ENCODE data around the gene PHACTR2. TPM values are rescaled to one million over a fixed set of nuclear protein-coding genes. Genes with fewer than 3 reads are reported as not detected.
"Not testable (repeated sequence)": the region's sequence is repeated elsewhere in the genome, so short reads cannot be mapped to it uniquely, and the experiment has no call there.

The PHACTR2 gene
- polyA plus RNA-seq, 1 donor = 28.1 TPM

- H3K27ac ChIP-seq (ENCODE audit: low read length); H3K4me3 ChIP-seq (ENCODE audit: low read length); DNase-seq; H3K4me1 ChIP-seq (ENCODE audit: control insufficient read depth, insufficient read depth, low read length); H3K27me3 ChIP-seq (ENCODE audit: control insufficient read depth, insufficient read depth, low read length); H3K9me3 ChIP-seq (ENCODE audit: control insufficient read depth, low read depth, low read length): not testable (repeated sequence)
- H3K36me3 ChIP-seq (ENCODE audit: control insufficient read depth, insufficient read depth, low read length) = peaks cover 63% of the 10 kb centered on the region
- WGBS (ENCODE audit: insufficient coverage, low lambda C conversion rate) = no CpG with 5 or more reads among the region's 6 CpGs
Observed at GRCh38 chr6:143856762-143857161, 179.0 kb downstream of the PHACTR2 start.

DNA sequence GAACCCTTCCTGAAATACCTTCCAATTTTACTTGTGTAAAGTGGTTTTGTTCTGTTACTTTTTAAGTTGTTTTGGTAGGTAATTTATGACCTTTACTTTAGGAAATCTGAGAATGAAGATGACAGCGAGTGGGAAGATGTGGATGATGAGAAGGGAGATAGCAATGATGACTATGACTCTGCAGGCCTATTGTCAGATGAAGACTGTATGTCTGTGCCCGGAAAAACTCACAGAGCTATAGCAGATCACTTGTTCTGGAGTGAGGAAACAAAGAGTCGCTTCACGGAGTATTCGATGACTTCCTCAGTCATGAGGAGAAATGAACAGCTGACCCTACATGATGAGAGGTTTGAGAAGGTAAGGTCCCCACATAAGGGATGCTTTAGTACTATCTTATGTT, 179.9 kb downstream of the PHACTR2 start:
- Histone ChIP-seq H3K27ac (ENCODE audit: low read length) (no peak overlapping the region), H3K36me3 (ENCODE audit: control insufficient read depth, insufficient read depth, low read length) (peaks cover 65% of the 10 kb centered on the region)

GRCh38 chr6:143859891-143860660, 182.3 kb downstream of the PHACTR2 start:
- no peaks in the 10 kb centered on the region for H3K4me1 ChIP-seq (ENCODE audit: control insufficient read depth, insufficient read depth, low read length)
- WGBS (ENCODE audit: insufficient coverage, low lambda C conversion rate) = 100% methylated on average over 2 of the region's 3 CpGs
- DNase-seq = no peak
- no peak overlapping the region for H3K27ac ChIP-seq (ENCODE audit: low read length)
- no peaks in the 10 kb centered on the region for H3K9me3 ChIP-seq (ENCODE audit: control insufficient read depth, low read depth, low read length)
- H3K4me3 ChIP-seq (ENCODE audit: low read length) = no peak overlapping the region
- no peaks in the 10 kb centered on the region for H3K27me3 ChIP-seq (ENCODE audit: control insufficient read depth, insufficient read depth, low read length)
- peaks cover 77% of the 10 kb centered on the region for H3K36me3 ChIP-seq (ENCODE audit: control insufficient read depth, insufficient read depth, low read length)

More for the DNA sequence above, 179.9 kb downstream of the PHACTR2 start:
- Histone ChIP-seq H3K27me3 (ENCODE audit: control insufficient read depth, insufficient read depth, low read length) (no peaks in the 10 kb centered on the region), H3K9me3 (ENCODE audit: control insufficient read depth, low read depth, low read length) (no peaks in the 10 kb centered on the region), H3K4me3 (ENCODE audit: low read length) (no peak overlapping the region), H3K4me1 (ENCODE audit: control insufficient read depth, insufficient read depth, low read length) (no peaks in the 10 kb centered on the region)
- DNase-seq = no peak
- no CpG with 5 or more reads among the region's 5 CpGs for WGBS (ENCODE audit: insufficient coverage, low lambda C conversion rate)

GRCh38 chr6:143863771-143864170, 186.0 kb downstream of the PHACTR2 start:
- Histone ChIP-seq H3K27me3 (ENCODE audit: control insufficient read depth, insufficient read depth, low read length) (no peaks in the 10 kb centered on the region), H3K36me3 (ENCODE audit: control insufficient read depth, insufficient read depth, low read length) (peaks cover 51% of the 10 kb centered on the region), H3K9me3 (ENCODE audit: control insufficient read depth, low read depth, low read length) (no peaks in the 10 kb centered on the region), H3K4me3 (ENCODE audit: low read length) (no peak overlapping the region), H3K27ac (ENCODE audit: low read length) (no peak overlapping the region), H3K4me1 (ENCODE audit: control insufficient read depth, insufficient read depth, low read length) (no peaks in the 10 kb centered on the region)
- WGBS (ENCODE audit: insufficient coverage, low lambda C conversion rate) = 93% methylated on average over 2 of the region's 2 CpGs
- DNase-seq = no peak

GRCh38 chr6:143864234-143864633, 186.5 kb downstream of the PHACTR2 start, which contains the start of gene ZC2HC1B:
ZC2HC1B (plus strand) TSS chr6:143864474; CDS start chr6:143864540, 66 bp downstream.
- no CpG with 5 or more reads among the region's 1 CpG for WGBS (ENCODE audit: insufficient coverage, low lambda C conversion rate)
- DNase-seq = no peak
- Histone ChIP-seq H3K4me1 (ENCODE audit: control insufficient read depth, insufficient read depth, low read length) (no peaks in the 10 kb centered on the region), H3K4me3 (ENCODE audit: low read length) (no peak within 1 kb of the TSS), H3K27ac (ENCODE audit: low read length) (no peak within 1 kb of the TSS), H3K9me3 (ENCODE audit: control insufficient read depth, low read depth, low read length) (no peaks in the 10 kb centered on the region), H3K36me3 (ENCODE audit: control insufficient read depth, insufficient read depth, low read length) (peaks cover 48% of the 10 kb centered on the region), H3K27me3 (ENCODE audit: control insufficient read depth, insufficient read depth, low read length) (no peaks in the 10 kb centered on the region)

DNA sequence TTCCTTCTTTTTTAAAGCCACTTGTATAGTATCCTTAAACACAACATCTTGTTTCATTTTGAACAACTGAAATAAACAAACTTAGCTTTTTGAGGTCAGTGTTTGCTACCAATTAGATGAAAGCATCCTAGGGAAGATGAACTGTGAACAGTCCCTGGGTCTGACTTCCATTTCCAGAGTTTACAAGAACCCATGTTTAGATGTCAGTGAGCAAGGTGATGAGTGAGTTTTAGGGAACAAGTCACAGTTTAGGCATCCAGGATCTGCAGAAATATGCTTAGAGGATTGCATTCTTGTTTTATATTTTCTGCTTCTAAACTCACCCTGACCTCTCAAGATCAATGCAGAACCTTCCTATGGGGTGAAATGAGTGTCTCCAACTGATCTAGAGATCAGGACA, 189.5 kb downstream of the PHACTR2 start:
- H3K27me3 ChIP-seq (ENCODE audit: control insufficient read depth, insufficient read depth, low read length) = no peaks in the 10 kb centered on the region
- H3K9me3 ChIP-seq (ENCODE audit: control insufficient read depth, low read depth, low read length) = no peaks in the 10 kb centered on the region
- no peaks in the 10 kb centered on the region for H3K4me1 ChIP-seq (ENCODE audit: control insufficient read depth, insufficient read depth, low read length)
- H3K4me3 ChIP-seq (ENCODE audit: low read length) = no peak overlapping the region
- H3K27ac ChIP-seq (ENCODE audit: low read length) = no peak overlapping the region
- peaks cover 25% of the 10 kb centered on the region for H3K36me3 ChIP-seq (ENCODE audit: control insufficient read depth, insufficient read depth, low read length)
- DNase-seq = no peak

DNA sequence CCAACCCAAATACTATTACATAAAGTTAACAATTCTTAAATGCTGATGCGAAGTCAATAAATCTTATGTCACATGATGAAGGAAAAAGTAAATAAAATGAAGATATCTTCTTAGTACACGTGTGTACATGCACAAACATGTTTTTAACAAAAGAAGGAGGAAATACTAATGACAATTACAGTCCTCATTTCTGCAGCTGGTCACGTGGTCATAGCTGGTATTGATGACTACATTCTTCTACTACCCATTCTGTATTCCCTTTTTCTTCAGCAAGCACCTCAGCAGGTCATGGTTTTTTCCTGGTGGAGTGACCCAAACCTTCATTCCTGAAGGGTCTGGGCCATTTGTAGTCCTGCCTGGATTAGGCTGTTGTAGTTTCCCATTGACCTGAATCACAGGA, 191.0 kb downstream of the PHACTR2 start:
- H3K9me3 ChIP-seq (ENCODE audit: control insufficient read depth, low read depth, low read length); H3K4me1 ChIP-seq (ENCODE audit: control insufficient read depth, insufficient read depth, low read length); H3K27ac ChIP-seq (ENCODE audit: low read length); DNase-seq; H3K27me3 ChIP-seq (ENCODE audit: control insufficient read depth, insufficient read depth, low read length); H3K4me3 ChIP-seq (ENCODE audit: low read length): not testable (repeated sequence)
- peaks cover 14% of the 10 kb centered on the region for H3K36me3 ChIP-seq (ENCODE audit: control insufficient read depth, insufficient read depth, low read length)
- no CpG with 5 or more reads among the region's 3 CpGs for WGBS (ENCODE audit: insufficient coverage, low lambda C conversion rate)

GRCh38 chr6:143871202-143871730, 193.5 kb downstream of the PHACTR2 start:
- H3K36me3 ChIP-seq (ENCODE audit: control insufficient read depth, insufficient read depth, low read length); H3K27me3 ChIP-seq (ENCODE audit: control insufficient read depth, insufficient read depth, low read length); H3K9me3 ChIP-seq (ENCODE audit: control insufficient read depth, low read depth, low read length); DNase-seq; H3K4me3 ChIP-seq (ENCODE audit: low read length); H3K27ac ChIP-seq (ENCODE audit: low read length); H3K4me1 ChIP-seq (ENCODE audit: control insufficient read depth, insufficient read depth, low read length): not testable (repeated sequence)
- WGBS (ENCODE audit: insufficient coverage, low lambda C conversion rate) = no CpG with 5 or more reads among the region's 1 CpG

GRCh38 chr6:143872201-143872600, 194.4 kb downstream of the PHACTR2 start:
- Histone ChIP-seq H3K4me3 (ENCODE audit: low read length) (no peak overlapping the region), H3K27me3 (ENCODE audit: control insufficient read depth, insufficient read depth, low read length) (no peaks in the 10 kb centered on the region), H3K4me1 (ENCODE audit: control insufficient read depth, insufficient read depth, low read length) (no peaks in the 10 kb centered on the region), H3K9me3 (ENCODE audit: control insufficient read depth, low read depth, low read length) (no peaks in the 10 kb centered on the region), H3K36me3 (ENCODE audit: control insufficient read depth, insufficient read depth, low read length) (no peaks in the 10 kb centered on the region), H3K27ac (ENCODE audit: low read length) (no peak overlapping the region)
- peak in 1 of 2 donors; percentile 10 for DNase-seq
- no CpG with 5 or more reads among the region's 2 CpGs for WGBS (ENCODE audit: insufficient coverage, low lambda C conversion rate)

- H3K9me3 ChIP-seq (ENCODE audit: control insufficient read depth, low read depth, low read length); DNase-seq; H3K36me3 ChIP-seq (ENCODE audit: control insufficient read depth, insufficient read depth, low read length); H3K4me1 ChIP-seq (ENCODE audit: control insufficient read depth, insufficient read depth, low read length); H3K4me3 ChIP-seq (ENCODE audit: low read length); H3K27me3 ChIP-seq (ENCODE audit: control insufficient read depth, insufficient read depth, low read length); H3K27ac ChIP-seq (ENCODE audit: low read length): not testable (repeated sequence)
- 83% methylated on average over 1 of the region's 4 CpGs for WGBS (ENCODE audit: insufficient coverage, low lambda C conversion rate)
Observed at GRCh38 chr6:143873600-143873999, 195.8 kb downstream of the PHACTR2 start.

DNA sequence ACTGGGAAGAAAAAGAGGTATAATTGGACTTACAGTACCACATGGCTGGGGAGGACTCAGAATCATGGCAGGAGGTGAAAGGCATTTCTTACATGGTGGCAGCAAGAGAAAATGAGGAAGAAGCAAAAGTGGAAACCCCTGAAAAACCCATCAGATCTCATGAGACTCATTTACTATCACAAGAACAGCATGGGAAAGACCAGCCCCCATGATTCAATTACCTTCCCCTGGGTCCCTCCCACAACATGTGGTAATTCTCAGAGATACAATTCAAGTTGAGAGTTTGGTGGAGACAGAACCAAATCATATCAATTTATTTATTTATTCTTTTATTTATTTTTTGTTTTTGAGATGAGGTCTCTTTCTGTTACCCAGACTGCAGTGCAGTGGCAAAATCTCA, 196.7 kb downstream of the PHACTR2 start:
- not testable (repeated sequence) for H3K36me3 ChIP-seq (ENCODE audit: control insufficient read depth, insufficient read depth, low read length); H3K4me1 ChIP-seq (ENCODE audit: control insufficient read depth, insufficient read depth, low read length); H3K27me3 ChIP-seq (ENCODE audit: control insufficient read depth, insufficient read depth, low read length); H3K4me3 ChIP-seq (ENCODE audit: low read length); DNase-seq; H3K27ac ChIP-seq (ENCODE audit: low read length); H3K9me3 ChIP-seq (ENCODE audit: control insufficient read depth, low read depth, low read length)

Data from large intestine (tissue), 3 donors.